Fibroblast of skin of back (primary cell): ENCODE results near the gene HOXB4.

Experiments used
- DNase-seq: peaks from one replicate; pipeline ENCODE4 v3.0.0-alpha.2; 2013

The HOXB4 gene

DNA sequence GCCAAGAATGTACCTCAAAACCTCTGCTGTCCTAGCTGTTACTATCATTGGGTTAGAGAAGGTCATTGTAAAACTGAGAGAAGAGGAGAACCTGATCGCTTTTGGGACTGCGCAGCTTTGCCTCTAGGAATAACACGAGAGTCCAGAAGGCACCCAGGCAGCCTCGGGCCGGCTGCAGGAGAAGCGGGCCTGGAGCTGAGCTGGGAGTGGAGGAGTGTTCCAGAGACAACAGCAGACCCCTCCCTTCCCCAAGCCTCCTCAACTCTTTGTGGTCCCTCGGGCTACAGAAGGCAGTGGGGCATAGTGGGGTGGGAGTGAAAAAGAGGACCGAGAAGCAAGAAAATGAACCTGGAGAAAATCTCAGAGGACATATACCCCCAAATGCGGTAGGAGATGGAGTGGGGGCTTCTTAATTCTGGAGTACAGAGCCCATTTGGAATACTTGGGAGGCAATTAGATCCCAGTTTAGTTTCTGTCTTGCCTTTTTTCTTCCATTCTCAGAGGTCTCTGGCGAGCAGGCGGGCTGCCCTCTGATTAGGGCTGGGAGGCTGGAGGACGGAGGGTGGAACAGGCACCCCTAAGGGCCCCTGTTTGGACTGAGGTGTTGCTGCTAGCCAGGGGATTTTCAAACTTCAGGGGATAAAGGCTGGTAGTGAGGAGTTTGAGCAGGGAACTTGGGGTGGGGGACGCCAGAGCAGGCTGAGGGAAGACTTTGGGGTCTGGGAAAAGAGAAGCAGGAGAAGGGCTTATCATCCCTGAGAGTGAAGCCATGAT lies 19.9 kb downstream of the HOXB4 start:
- DNase-seq: no peak

DNA sequence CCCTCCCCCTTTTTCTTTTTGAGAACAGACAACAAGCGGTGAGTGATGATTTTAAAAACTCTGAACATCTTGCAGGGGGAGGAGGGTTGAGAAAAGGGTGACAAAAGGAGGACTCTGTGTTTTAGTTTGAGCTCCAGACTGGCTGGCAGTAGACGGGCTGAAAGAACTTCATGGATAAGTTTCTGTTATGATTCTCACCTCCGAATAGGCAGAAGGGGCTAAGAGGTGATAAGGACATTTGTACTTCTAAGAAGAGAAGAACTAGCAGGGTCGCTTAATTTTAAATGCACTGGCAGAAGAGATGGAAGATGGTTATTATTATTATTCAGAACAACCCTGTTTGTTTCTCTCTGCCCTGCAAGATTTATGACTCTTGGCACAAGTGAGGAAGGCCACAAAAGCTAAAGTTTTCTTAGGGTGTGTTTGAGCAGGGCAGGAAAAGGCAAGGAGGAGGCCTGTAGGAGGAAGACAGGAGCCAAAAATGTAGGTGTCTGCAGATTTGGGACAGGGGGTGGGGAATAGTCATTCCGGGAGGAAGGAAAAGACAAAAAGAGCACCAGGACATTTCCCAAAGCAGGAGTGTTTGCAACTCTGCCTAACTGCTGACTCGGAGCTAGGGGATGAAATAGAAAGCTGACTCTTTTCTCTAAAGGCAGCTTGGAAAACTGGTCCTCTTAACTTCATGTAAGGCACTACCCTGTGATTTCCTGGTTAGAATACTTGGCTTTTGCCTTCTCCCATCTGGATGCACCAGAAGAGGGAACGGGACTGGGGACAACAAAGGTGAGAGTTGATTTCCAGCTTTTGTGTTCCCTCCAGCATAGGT lies 21.4 kb downstream of the HOXB4 start:
- DNase-seq: no peak

GRCh38 chr17:48556229-48556575 lies 21.9 kb downstream of the HOXB4 start:
- no peak for DNase-seq

DNA sequence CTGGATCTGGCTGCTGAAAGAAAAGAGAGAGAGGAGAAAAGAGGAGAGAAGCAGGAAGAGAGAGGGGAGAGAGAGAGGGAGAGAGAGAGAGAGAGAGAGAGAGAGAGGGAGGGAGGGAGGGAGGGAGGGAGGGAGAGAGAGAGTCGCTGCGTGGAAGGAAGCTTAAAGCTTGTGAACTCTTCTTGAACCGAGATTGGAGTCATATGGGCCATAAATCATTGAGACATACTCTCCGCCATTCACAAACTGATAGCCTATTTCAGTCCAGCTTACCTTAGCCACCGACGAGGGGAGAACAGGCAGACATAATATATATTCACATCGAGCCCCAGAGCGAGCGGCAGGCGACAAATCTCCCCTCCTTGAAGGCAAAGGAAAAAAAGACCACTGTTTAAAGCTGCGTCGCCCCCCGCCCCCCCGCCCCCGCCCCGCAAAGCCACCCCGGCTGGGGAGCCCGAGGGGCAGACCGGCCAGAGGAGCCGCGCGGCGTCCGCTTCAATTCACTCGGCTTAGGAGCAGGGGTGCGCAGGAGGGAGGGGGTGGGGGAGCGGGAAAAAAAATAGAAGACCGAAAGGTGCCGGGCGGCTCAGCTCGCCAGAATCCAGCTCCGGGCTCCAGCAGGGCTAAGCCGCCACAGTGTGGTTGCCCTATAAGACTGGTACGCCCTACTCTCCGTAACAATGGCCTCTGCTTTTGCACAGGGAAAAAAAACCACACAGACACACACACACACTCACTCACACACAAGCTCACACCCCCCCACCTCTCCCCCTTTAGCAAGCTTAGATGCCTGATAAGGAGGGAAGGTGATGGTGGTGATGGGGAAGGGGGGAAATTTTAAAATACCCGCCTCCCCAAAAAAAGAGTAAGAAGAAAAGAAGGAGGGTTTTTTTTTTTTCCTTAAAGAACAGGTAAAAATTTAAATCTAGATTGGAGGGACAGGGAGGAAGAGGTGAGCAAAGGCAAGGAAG lies 22.6 kb downstream of the HOXB4 start:
- peak; percentile 85 for DNase-seq

DNA sequence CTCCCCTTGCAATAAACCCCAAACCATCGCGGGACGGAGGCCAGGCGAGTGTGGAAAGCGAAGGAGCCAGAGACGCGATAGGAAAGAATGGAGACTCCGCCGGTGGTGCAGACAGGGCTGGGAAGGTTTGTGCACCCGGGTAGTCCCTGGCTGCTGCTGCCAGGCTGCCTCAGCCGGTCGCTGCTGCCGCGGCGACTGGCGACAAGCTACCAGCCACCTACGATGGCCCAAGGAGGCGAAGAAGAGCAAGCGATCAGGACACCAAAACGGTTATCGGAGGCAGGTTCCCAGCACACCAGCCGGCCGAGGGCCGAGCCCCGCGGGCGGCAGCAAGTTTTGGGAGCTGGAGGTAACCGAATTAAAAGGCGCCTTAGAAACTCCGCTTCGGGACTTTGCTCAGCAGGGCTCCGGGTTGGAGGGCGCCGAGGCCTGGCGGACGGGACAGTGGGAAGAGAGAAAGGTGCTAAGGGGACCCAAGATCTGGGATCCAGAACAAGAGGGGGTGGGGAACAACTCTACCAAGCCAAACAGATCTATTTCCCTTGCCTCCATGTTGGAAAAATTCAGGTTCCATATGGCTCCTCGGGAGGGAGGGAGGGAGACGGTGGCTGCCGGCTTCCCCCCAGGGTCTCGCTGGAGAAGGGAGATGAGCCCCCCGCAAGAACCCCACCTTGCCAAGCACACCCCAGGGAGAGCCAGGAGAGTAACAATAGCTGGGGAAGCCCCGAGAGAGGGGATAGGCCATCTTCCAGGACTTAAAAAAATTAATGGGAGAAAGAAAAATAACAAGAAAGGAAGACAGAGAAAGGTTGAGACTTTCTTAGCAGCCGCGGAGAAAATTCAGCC lies 23.5 kb downstream of the HOXB4 start:
- no peak for DNase-seq

DNA sequence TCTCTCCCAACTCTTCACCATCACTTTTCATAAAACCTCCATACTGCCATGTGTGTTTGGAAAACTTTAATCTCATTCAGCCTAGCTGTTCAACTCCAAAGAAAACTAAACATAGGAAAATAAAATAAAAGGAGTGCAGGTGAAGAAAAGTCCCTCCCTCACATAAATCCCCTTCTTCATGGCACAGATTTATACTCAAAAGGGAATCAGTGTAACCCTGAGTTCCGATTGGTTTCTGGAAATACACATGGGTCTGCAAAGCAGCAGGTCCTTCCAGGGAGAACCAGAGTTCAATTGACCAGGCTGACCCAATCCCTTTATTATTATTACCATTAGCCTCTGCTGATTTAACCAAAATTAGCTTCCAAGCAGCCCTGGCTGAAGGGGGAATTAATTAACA lies 24.3 kb downstream of the HOXB4 start:
- DNase-seq: no peak

DNA sequence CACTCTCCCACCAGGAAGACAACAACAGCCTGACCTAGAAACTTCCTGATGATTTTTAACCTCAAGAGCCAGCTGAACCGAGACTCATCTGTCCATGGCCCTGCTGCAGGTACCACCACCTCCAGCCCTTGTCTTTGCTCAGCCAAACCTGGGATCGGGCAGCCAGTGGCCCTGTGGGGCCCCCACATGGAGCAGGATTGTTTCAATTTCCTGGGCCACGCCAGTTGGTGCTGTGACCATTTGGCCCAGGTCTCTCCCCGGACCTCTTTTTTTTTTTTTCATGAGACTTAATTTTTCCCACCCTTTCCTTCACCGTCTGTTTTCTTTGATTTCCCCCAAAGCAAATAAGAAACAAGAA lies 25.0 kb downstream of the HOXB4 start:
- no peak for DNase-seq

- no peak for DNase-seq
These were observed 25.5 kb downstream of the HOXB4 start for GRCh38 chr17:48552466-48553189.

DNA sequence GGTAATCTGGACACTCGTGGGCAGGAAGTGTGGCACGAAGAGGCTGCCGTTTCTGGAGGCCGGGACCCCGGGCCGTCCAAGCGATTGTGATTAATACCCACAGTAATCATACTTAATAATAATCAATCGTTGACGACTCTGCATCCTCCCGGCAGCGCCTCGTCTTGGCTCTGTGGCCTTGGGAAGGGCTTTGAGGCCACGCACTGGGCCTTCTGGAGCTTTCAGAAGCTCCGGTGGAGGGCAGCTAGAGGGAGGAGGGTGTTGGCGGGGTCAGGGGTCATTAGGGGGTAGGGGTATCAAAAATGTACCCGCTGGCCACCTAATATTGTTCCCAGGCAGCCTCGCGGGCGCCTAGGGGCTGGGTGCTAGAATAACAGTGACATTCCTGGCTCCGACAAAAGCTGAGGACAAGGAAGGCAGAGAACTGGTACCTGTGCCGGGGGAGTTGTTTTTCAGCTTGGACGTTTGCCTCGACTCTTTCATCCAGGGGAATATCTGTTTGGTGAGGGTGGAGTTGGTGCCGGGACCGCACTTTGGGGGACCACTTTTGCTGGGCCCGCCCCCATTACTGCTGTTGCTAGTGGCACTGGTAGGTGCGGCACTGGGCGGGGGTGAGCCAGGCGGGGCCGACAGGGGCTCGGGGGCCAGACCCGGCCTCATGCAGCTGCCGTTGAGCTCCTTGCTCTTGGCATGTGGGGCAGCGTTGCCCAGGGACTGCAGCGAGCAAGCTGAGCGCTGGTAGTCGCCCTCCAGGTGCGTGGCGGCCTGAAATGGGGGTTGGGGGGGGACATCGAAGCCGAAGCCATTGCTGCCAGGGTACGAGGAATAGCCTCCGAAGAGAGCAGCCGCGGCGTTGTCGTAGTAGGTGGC lies 26.3 kb downstream of the HOXB4 start:
- no peak for DNase-seq

DNA sequence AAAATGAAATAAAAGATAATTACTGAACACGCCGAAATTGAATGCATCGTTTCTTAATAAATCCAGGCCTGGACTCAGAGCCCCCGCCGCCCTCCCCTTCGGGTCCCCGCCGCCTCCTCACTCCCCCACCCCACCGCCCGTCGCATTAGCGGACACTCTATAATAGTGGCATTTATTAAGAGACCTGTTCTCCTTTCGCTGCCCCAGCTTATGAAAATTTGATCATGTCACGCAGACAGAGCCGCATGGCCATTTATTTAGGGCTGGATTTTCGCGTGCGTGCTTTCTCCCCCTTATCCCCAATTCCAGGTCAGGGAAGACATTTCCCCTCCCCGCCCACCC lies 27.0 kb downstream of the HOXB4 start:
- no peak for DNase-seq

DNA sequence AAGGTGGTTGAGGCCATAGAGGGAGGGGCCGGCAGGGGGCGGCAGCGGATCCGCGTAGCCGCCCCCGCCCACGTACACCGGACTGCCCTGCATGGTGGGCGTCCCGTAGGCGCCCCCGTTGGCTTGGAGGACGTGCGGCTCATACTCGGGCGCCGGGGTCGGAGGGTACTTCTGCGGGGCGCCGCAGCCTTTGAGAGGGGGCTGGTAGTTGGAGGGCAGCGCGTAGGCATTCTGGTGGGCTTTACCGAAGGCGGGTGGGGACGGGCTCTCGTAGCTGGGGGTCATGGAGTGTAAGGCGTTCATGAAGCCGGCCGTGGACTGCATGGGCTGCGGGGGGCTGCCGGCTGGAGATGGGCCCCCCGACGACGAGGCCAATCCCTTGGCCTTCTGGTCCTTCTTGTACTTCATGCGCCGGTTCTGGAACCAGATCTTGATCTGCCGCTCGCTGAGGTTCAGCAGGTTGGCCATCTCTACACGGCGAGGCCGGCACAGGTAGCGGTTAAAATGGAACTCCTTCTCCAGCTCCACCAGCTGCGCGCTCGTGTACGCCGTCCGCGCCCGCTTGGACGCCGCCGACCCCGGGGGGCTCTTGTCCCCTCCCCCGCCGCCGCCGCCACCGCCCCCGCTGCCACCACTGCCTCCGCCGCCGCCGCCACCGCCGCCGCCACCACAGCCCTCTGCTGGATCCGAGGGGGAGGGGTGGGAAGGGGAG lies 27.5 kb downstream of the HOXB4 start:
- DNase-seq: no peak

- no peak for DNase-seq
These were observed 28.1 kb downstream of the HOXB4 start for GRCh38 chr17:48549914-48550501.

- no peak for DNase-seq
These were observed 28.9 kb downstream of the HOXB4 start for GRCh38 chr17:48549281-48549630.

DNA sequence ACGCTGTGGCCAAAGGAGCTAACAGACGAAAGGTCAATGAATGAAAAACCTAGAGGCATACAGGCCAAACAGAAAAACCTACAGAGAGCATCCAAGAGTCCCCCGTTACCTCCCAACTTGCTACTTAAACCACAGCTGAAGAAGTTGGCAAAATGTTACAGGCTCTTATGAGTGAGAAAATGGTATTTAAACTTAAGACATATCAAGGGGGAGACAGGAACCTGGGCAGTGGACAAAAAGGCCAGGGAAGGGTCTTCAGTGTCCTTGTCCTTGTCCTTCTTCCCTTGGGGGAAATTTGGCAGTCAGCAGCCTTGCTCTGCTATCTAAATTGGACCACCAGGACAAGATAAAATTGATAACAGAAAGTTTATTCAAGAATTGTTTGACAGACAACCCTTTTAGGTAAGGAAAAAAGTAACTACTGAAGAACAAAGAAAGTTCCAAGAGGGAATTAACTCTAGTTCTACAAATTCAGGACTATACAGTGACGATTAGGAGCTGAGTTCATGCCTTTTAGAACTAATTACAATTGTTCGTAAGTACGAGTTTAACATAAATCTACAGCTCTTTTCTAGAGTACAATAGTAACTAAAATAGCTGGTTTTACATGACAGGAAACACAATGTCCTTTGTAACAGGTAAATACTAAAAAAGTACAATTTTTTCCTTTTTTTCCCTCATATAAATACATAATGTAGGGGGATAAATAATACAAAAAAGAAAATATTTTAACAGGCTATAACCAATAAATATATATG lies 29.4 kb downstream of the HOXB4 start:
- DNase-seq: no peak

DNA sequence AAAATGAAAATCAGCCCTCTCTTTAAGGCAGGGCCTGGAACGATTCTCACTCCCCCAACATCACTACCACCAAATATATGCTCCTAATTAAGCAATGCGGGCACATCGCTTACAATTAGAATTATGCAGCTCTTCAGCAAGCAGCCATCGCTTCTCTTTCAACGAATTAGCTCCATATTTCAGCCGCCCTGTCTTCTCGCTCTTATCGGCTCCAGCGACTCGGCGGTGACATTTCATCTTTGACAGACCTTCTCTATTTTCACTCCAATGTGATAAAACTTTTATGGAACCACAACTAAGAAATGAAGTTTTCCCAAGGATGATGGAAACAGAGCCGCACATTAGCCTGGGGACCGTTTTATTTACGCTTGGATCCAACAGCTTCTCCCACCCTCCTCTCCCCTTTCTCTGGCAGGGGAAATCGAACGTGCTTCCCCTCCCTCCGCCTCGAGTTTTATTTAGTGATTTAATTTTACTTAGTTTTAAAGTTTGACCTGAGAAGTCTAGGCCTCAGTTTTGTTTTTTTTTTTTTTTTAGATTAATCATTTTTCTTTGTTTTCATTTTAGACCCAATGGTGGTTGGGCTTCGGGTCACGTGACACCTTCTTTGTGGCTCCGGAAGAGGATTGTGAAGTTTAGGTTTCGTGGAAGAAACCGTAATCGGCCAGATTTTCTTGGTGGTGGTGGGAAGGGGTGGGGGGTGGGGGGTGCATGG lies 30.2 kb downstream of the HOXB4 start:
- peak; percentile 83 for DNase-seq

- peak; percentile 33 for DNase-seq
These were observed 31.0 kb downstream of the HOXB4 start for GRCh38 chr17:48546924-48547807.
